GM12878 (cell line): ENCODE measurements around the gene B3GAT1.

Source experiments
- CHD2 ChIP-seq: IDR thresholded peaks from 2 replicates; pipeline ENCODE4 v1.6.1; 2011; ENCODE audit warnings: low read depth, low read length, improper control_type of control experiment, borderline replicate concordance
- EZH2 ChIP-seq: IDR thresholded peaks from 2 replicates; pipeline ENCODE4 v1.6.1; 2012; ENCODE audit warnings: low read depth, mild to moderate bottlenecking, control low read depth, inconsistent platforms, low read length, borderline replicate concordance; ENCODE audit not compliant: control insufficient read depth
- GABPA ChIP-seq: IDR thresholded peaks from 2 replicates; pipeline ENCODE4 v1.6.1; 2014; ENCODE audit warnings: antibody characterized with exemption, low read depth, mild to moderate bottlenecking, inconsistent platforms
- NFYB ChIP-seq: IDR thresholded peaks from 2 replicates; pipeline ENCODE4 v1.6.1; 2011; ENCODE audit warnings: low read depth, mild to moderate bottlenecking, low read length, improper control_type of control experiment, moderate library complexity; ENCODE audit not compliant: insufficient read depth
- PAX5 ChIP-seq: IDR thresholded peaks from 2 replicates; pipeline ENCODE4 v1.6.1; 2011; ENCODE audit warnings: low read depth, low read length, borderline replicate concordance
- POLR2A ChIP-seq: IDR thresholded peaks from 2 replicates; pipeline ENCODE4 v1.6.1; 2011; ENCODE audit warnings: low read depth, mild to moderate bottlenecking, low read length
- SREBF2 ChIP-seq: IDR thresholded peaks from 2 replicates; pipeline ENCODE4 v1.6.1; 2012; ENCODE audit warnings: mild to moderate bottlenecking, low read length
- TF ChIP-seq, protein P1 (sequence below): IDR thresholded peaks from 2 replicates; pipeline ENCODE4 v1.6.1; 2012; ENCODE audit warnings: low read depth, low read length, improper control_type of control experiment
- TF ChIP-seq, protein P2 (sequence below), 3 experiments: IDR thresholded peaks in 2 of 3; conservative IDR thresholded peaks in 1 of 3; 2 replicates each; pipeline ENCODE4 v1.5.1; 2011; ENCODE audit warnings: low read depth in 3 of 3, low read length in 3 of 3, mild to moderate bottlenecking in 3 of 3, control low read depth in 2 of 3, moderate library complexity in 2 of 3, inconsistent platforms in 1 of 3, mixed read lengths in 1 of 3; ENCODE audit not compliant: control insufficient read depth in 2 of 3, insufficient read depth in 1 of 3; ENCODE audit errors: extremely low read depth in 1 of 3
- TF ChIP-seq, protein P3 (sequence below): fragments of 450-650 bp; formaldehyde crosslinking; IDR thresholded peaks from 2 replicates; pipeline ENCODE4 v1.5.0; 2022; ENCODE audit warnings: mild to moderate bottlenecking, missing genetic modification characterization

DNA sequence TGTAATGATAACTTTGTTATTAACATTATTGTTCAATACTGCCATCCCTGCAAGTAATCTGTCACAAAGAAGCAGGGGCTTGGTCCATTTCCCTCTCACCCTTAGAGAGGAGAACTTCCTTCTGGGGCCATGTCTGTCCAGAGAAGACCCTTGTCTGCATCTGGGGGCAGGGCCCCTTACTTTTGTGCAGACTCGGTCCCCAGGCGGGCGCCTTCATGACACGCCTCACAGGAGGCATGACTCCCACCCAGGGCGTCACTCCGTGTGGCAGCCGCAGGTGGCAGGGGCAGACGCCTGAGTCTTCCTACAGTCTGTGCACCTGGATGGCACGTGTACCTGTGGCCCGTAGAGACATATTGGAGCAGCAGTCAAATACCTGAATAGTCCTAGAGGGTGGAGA, 21.8 kb upstream of the B3GAT1 start:
- TF ChIP-seq POLR2A (no peak), PAX5 (no peak), GABPA (no peak), NFYB (no peak), EZH2 (no peak), CHD2 (no peak), SREBF2 (no peak)
- TF ChIP-seq, protein P1, sequence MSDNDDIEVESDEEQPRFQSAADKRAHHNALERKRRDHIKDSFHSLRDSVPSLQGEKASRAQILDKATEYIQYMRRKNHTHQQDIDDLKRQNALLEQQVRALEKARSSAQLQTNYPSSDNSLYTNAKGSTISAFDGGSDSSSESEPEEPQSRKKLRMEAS, result no peak
- TF ChIP-seq, protein P2, sequence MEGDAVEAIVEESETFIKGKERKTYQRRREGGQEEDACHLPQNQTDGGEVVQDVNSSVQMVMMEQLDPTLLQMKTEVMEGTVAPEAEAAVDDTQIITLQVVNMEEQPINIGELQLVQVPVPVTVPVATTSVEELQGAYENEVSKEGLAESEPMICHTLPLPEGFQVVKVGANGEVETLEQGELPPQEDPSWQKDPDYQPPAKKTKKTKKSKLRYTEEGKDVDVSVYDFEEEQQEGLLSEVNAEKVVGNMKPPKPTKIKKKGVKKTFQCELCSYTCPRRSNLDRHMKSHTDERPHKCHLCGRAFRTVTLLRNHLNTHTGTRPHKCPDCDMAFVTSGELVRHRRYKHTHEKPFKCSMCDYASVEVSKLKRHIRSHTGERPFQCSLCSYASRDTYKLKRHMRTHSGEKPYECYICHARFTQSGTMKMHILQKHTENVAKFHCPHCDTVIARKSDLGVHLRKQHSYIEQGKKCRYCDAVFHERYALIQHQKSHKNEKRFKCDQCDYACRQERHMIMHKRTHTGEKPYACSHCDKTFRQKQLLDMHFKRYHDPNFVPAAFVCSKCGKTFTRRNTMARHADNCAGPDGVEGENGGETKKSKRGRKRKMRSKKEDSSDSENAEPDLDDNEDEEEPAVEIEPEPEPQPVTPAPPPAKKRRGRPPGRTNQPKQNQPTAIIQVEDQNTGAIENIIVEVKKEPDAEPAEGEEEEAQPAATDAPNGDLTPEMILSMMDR (IDR thresholded peaks at IDR 0.05 in 2 of 3, conservative IDR thresholded peaks at IDR 0.05 in 1 of 3; ENCODE audit: control insufficient read depth in 2 of 3, extremely low read depth in 1 of 3, insufficient read depth in 1 of 3, low read depth in 3 of 3, low read length in 3 of 3), result no peak
- TF ChIP-seq, protein P3, sequence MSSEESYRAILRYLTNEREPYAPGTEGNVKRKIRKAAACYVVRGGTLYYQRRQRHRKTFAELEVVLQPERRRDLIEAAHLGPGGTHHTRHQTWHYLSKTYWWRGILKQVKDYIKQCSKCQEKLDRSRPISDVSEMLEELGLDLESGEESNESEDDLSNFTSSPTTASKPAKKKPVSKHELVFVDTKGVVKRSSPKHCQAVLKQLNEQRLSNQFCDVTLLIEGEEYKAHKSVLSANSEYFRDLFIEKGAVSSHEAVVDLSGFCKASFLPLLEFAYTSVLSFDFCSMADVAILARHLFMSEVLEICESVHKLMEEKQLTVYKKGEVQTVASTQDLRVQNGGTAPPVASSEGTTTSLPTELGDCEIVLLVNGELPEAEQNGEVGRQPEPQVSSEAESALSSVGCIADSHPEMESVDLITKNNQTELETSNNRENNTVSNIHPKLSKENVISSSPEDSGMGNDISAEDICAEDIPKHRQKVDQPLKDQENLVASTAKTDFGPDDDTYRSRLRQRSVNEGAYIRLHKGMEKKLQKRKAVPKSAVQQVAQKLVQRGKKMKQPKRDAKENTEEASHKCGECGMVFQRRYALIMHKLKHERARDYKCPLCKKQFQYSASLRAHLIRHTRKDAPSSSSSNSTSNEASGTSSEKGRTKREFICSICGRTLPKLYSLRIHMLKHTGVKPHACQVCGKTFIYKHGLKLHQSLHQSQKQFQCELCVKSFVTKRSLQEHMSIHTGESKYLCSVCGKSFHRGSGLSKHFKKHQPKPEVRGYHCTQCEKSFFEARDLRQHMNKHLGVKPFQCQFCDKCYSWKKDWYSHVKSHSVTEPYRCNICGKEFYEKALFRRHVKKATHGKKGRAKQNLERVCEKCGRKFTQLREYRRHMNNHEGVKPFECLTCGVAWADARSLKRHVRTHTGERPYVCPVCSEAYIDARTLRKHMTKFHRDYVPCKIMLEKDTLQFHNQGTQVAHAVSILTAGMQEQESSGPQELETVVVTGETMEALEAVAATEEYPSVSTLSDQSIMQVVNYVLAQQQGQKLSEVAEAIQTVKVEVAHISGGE, result no peak
